Activated effector memory CD4-positive, alpha-beta T cell treated with anti-CD3 and anti-CD28 coated beads, Interleukin-2, amount 50 U/mL, for 16 hours (primary cell): Measurements from ENCODE around the gene CEACAM4.

Source experiments
- DNase-seq: peaks from one replicate; pipeline ENCODE4 v3.0.0-alpha.2; 2020

The CEACAM4 gene

GRCh38 chr19:41626877-41627276 is at the start of gene CEACAM4:
Gene CEACAM4 (minus strand): TSS chr19:41627074. CDS start chr19:41626963, 111 bp downstream.
- no peak for DNase-seq

DNA sequence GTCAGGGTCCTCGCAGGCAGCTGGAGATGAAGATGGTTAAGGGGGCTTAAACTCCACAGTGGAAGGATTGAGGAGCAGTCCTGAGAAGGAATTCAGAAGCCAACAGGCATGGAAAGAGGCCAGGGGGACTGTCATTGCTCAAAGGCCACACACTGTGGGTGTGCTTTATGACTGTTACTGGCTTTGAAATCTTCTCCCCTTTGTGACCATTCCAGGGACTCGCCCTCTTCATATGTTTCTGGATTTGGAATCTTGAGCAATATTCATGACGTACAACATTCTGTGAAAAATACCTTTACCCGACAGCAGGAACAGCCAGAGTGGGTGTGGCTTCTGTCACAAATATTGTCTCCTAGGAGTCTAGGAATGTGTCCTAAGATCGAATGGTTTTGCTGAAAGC is 44.6 kb upstream of the CEACAM4 start:
- no peak for DNase-seq

DNA sequence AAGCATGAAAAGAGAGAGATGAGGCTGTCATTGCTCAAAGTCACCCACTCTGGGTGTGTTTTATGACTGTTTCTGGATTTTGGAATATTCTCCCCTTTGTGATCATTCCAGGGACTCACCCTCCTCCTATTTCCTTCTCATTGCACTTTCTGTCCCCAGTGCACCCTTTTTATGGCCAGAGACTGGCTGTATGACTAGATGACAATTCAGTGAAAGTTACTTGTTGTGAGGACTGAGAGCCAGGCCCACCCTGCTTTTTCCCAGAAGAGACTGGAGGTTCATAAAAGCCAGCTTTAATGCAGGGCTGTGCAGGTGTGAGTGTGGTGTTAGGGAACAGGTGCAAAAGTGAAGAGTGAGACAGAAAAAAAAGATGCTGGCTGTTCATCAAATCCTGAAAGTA is 43.9 kb upstream of the CEACAM4 start:
- DNase-seq, result no peak

GRCh38 chr19:41668315-41668714 is 41.4 kb upstream of the CEACAM4 start:
- no peak for DNase-seq

DNA sequence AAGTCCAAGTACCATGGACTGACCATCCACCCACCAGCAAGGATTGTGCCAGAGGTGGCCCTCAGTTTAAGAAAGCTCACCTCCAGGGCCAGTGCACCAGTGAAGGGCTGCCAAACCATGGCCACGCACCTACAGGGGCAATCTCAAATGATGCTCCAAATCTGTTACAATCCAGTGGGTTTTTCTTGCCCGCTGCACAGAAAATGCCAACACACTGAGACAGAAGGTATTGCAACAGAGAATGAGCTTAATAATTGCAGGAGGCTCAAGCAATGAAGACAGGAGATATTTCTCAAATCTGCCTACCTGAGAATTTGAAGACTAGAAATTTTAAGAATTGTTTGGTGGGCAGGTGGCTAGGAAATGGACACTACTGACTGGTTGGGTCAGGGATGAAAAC is 39.2 kb upstream of the CEACAM4 start:
- no peak for DNase-seq

DNA sequence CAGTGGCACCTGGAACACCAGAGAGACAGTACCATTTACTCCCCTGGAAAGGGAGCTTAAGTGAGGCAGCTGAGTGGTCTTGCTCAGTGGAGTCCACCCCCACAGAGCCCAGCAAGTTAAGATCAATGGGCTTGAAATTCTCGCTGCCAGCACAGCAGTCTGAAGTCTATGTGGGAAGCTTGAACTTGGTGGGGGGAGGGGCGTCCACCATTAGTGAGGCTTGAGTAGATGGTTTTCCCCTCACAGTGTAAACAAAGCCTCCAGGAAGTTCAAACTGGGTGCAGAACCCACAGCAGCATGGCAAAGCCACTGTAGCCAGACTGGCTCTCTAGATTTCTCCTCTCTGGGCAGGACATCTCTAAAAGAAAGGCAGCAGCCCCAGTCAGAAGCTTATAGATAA is 30.3 kb upstream of the CEACAM4 start:
- DNase-seq, result peak; percentile 64

DNA sequence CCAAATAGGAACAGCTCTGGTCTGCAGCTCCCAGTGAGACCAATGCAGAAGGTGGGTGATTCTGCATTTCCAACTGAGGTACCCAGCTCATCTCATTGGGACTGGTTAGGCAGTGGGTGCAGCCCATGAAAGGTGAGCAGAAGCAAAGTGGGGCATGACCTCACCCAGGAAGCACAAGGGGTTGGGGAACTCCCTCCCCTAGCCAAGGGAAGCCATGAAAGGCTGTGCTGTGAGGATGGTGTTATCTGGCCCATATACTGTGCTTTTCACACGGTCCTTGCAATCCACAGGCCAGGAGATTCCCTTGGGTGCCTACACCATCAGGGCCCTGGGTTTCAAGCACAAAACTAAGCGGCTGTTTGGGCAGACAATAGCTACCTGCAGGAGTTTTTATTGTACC is 29.9 kb upstream of the CEACAM4 start:
- DNase-seq, result peak; percentile 68

DNA sequence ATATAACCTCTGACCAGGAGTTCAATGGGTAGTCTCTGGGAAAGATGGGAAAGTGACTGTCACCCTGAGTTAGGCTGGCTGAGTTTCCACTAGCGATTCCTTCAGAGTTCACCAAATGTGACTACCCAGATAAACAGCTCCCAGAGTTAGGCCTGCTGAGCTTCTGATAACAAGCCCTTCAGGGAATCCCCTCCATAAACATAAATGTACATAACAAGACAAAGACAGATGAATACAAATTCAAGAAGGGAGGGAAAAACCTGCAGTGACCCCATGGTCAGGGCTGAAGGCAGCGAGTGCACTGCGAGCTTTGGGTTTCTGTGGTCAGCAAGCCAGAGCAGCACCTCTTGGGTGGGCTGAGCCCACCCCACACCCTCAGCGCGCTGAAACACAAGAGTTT is 25.4 kb upstream of the CEACAM4 start:
- no peak for DNase-seq

DNA sequence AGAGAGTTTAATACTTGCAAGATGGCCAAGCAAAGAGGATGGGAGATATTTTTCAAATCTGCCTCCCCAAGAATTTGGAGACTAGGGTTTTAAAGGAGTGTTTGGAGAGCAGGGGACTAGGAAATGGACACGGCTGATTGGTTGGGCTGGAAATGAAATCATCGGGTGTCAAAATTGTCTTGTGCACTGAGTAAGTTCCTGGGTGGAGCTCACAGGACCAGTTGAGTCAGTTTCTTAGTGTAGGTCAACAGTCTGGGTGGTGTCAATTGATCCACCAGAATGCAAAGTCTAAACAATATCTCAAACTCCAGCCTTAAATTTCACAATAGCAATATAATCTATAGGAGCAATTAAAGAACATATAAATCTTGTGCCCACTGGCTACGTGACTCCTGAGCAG is 23.0 kb upstream of the CEACAM4 start:
- no peak for DNase-seq

- peak; percentile 81 for DNase-seq
These were observed 19.8 kb upstream of the CEACAM4 start for GRCh38 chr19:41646589-41647204.

- peak; percentile 88 for DNase-seq
These were observed 15.1 kb upstream of the CEACAM4 start for GRCh38 chr19:41641879-41642485.

DNA sequence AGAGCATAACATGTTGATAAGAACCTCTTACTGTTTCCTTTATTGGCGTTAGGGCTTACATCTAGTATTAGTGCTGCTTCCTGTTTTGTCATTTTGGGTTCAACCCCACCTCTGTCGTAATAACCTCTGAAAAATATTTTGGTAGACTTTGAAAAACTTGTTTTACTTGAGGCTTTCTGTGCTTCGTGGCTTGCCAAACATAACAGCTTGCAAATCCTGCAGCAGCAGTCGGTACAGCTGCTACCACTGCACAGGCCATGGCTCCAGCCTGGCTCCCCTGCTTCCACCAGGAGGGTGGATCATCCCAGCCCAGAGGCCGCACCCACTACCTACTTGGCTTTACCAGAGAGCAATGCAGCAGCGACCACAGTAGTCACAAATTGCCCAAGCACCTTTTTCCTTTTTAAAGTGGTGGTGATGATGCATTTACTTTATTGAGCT is 11.8 kb upstream of the CEACAM4 start:
- peak; percentile 62 for DNase-seq

- DNase-seq, result no peak
These were observed 10.6 kb upstream of the CEACAM4 start for GRCh38 chr19:41637484-41637883.

DNA sequence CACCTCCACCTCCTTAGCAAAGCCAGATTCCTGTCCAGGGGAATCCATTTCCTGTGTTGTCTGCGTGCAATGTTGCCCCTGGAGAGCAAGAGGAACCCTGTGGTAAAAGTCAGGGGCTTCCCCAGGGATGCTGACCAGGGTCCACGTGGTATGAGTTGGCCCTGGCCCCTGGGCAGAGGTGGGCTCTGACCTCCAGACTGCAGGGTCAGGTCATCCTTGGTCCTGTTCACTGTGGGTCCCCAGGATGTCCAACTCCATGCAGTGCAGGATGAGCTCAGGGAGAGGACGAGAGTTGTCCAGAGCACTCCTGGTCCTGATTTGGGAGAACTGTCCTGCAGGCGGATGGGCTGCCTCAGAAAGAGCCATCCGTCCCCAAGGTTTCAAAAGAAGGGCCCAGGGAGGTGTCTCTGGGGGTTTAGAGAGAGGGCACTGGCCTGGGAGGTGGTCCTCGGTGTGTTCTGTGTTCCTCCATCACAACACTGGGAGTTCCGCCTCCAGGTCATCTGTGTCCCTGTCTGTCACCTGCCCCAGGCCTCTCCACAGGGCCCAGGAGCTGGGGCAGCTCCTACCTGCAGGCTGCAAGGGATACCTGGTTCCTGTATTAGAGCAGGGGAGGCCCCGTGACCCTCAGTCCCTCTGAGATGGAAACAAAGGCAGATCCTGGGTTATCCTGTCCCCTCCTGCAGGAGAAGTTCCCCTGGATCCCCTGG is 1.2 kb upstream of the CEACAM4 start:
- peak; percentile 52 for DNase-seq

DNA sequence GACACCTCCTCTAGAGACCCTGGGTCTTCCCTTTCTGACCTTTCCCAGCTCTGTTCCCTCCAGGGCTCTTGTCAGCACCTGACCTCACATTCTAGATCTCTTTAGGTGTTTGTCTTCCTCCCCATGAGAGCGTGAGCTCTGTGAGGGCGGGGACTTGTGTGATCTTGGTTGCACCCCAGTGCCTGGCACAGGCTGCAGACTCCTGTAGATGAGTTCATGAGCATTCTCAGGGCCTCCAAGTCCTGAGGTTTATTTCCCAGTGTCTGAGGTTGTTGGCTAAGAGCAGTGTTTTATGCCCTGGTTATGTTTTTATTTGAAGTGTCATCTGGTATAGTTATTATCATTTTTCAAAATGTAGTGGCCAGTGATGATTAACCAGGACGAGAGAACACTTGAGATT is 596 bp downstream of the CEACAM4 start:
- DNase-seq, result peak; percentile 31

DNA sequence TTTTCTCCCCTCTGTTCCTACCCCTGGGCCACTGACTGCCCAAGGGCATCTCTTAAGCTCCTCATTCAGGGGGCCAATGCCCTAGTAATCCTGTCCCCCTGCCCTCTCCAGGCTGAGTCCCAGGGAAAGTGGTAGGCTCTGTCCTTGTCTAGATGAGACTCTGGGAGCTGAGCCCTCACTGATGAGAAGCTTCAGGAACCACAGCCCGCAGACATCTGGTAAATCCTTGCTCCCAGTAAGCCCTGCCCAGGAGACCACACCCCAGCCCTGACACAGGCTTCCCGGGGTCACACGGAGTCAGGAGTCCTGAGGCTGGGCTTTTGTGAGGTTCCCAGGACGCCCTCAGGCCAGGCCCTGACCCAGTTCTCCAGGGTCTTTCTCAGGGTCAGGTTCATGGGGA is 1.9 kb downstream of the CEACAM4 start:
- peak; percentile 45 for DNase-seq

DNA sequence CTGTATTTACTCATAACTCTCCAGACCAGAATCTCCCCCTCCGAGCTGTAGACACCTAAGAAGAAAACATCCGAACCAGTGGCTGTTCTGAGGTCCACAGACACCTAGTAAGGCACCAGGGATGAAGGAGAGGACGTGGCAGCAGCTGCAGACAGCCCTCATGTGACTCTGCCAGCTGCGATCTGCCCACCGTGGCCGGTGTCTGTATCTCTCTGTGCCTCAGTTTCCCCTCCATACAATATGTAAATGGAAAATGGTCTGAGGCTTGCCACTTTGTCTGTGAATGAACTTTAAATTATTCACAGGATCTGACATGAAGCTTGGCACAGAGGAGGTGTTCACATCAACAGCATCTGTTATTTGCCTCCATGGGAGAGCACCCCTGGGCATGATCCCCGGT is 2.4 kb downstream of the CEACAM4 start:
- peak; percentile 30 for DNase-seq

GRCh38 chr19:41623360-41623759 is 3.5 kb downstream of the CEACAM4 start:
- DNase-seq, result peak; percentile 34

- peak; percentile 27 for DNase-seq
These were observed 5.2 kb downstream of the CEACAM4 start for GRCh38 chr19:41621654-41622053.

GRCh38 chr19:41621226-41621625 is 5.6 kb downstream of the CEACAM4 start:
- no peak for DNase-seq

GRCh38 chr19:41620171-41620570 is 6.7 kb downstream of the CEACAM4 start:
- DNase-seq, result no peak

DNA sequence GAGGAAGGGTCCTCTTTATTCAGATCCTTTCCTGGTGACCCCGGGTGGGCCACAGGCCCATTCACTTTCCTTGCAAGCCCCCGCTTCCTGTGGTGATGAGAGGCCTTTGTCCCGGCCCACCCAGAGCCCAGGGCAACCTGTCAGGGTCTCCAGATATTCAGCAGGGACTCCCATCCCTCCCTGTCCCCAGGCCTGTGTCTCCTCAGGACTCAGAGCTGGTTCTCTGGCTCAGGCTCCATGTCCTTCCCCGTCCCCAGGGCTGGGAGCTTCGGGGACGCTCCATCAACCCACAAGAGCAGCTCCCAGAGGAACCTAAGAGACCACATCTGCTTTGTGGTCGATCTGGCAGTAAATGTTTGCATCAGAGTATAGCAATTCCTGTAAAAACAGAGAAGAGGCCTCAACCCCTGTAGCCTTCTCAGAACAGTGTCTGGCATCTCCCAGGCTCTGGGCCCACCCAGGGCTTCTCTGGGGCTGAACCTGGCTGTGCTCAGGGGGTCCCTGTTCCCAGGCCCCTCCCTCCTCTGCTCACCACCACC is 7.8 kb downstream of the CEACAM4 start:
- peak; percentile 45 for DNase-seq

- DNase-seq, result peak; percentile 61
These were observed 8.7 kb downstream of the CEACAM4 start for GRCh38 chr19:41617941-41618730.
